Measurements from ENCODE around the gene RAF1.

Gene RAF1

DNA sequence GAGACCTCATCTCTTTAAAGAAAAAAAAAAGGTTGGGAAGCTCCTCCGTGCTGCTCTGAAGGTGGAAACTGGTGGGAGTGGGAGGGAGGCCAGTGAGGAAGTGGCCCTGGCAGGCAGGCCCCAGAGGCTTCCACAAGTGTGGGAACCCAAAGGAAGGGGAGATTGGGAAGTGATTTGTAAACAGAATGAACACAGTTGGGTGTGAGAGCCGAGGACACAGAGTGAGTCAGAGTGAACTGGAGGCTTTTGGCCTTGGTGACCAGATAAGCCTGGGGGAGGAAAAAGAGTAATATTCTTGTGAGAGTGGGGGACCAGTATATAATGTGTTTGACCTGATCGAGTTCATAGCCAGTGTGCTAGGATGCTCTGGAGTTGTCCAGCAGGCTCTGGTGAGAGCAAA is 84.0 kb downstream of the RAF1 start:
- TF ChIP-seq, protein P1, sequence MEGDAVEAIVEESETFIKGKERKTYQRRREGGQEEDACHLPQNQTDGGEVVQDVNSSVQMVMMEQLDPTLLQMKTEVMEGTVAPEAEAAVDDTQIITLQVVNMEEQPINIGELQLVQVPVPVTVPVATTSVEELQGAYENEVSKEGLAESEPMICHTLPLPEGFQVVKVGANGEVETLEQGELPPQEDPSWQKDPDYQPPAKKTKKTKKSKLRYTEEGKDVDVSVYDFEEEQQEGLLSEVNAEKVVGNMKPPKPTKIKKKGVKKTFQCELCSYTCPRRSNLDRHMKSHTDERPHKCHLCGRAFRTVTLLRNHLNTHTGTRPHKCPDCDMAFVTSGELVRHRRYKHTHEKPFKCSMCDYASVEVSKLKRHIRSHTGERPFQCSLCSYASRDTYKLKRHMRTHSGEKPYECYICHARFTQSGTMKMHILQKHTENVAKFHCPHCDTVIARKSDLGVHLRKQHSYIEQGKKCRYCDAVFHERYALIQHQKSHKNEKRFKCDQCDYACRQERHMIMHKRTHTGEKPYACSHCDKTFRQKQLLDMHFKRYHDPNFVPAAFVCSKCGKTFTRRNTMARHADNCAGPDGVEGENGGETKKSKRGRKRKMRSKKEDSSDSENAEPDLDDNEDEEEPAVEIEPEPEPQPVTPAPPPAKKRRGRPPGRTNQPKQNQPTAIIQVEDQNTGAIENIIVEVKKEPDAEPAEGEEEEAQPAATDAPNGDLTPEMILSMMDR (IDR thresholded peaks at IDR 0.05; ENCODE audit: low read depth, low read length), result no peak
- peak; percentile 11 for DNase-seq (ENCODE audit: extremely low read depth, low read depth)

DNA sequence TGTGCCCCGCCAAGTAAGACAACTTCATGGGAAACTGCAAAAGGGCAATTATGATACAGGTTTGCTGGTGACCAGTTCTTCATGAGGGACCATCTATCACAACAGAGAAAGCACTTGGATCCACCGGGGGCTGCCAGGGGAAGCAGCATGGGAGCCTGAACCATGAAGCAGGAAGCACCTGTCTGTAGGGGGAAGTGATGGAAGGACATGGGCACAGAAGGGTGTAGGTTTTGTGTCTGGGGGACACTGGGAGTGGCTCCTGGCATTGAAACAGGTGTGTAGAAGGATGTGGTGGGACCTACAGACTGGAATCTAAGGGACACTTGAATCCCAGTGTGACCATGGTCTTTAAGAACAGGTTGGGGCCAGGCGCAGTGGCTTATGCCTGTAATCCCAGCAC is 84.5 kb downstream of the RAF1 start:
- TF ChIP-seq, protein P1 (IDR thresholded peaks at IDR 0.05; ENCODE audit: low read depth, low read length), result no peak
- DNase-seq (ENCODE audit: extremely low read depth, low read depth), result no peak

DNA sequence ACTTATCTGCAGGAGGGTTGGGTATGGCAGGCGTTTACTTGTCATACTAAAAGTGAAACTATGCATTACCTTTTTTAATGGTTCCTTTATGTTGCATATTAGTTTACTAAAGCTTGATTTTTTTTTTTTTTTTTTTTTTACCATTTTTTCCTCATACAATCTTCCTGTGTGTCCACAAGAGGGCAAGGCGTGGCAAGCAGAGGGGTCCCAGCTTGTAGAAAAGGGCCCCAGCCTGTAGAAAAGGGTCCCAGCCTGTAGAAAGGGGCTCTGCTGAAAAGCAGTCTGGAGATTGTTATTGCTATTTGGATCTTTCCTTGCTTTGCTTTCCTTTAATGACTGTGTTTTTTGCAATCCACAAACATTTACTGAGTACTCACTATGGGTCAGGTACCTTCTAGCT is 85.2 kb downstream of the RAF1 start:
- no peak for DNase-seq (ENCODE audit: extremely low read depth, low read depth)
- TF ChIP-seq, protein P1 (IDR thresholded peaks at IDR 0.05; ENCODE audit: low read depth, low read length), result no peak; the same call in 1 of the 2 replicates

DNA sequence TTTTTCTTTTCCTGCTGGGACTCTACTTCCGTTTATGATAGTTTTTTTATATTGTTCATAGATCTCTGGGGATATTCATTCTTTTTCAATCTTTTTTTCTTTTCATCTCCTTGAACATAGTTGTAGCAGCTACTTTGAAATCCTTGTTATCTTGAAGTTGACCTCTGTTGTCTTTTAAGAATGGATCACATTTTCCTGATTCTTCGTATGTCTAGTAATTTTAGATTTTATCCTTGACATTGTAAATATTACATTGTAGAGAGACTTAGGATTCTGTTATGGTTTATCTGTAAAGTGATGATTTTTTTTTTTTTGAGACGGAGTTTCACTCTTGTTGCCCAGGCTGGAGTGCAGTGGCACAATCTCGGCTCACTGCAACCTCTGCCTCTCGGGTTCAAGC is 86.5 kb downstream of the RAF1 start:
- TF ChIP-seq, protein P1 (IDR thresholded peaks at IDR 0.05; ENCODE audit: low read depth, low read length), result no peak
- DNase-seq (ENCODE audit: extremely low read depth, low read depth), result no peak

DNA sequence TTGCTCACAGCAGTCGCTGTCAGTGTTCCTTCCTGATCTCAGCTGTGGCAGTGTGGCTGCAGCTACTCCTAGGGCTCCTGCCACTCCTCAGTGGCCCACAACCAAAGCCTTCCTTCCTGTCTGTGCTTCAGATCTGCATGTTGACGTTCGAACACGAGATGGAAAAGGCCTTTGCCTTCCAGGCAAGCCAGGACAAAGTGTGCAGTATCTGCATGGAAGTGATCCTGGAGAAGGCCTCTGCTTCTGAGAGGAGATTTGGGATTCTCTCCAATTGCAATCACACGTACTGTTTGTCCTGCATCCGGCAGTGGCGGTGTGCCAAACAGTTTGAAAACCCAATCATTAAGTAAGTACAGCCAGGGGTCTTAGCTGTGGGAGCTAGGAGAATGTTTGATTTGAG is 89.3 kb downstream of the RAF1 start:
- DNase-seq (ENCODE audit: extremely low read depth, low read depth), result no peak
- TF ChIP-seq, protein P1 (IDR thresholded peaks at IDR 0.05; ENCODE audit: low read depth, low read length), result no peak

DNA sequence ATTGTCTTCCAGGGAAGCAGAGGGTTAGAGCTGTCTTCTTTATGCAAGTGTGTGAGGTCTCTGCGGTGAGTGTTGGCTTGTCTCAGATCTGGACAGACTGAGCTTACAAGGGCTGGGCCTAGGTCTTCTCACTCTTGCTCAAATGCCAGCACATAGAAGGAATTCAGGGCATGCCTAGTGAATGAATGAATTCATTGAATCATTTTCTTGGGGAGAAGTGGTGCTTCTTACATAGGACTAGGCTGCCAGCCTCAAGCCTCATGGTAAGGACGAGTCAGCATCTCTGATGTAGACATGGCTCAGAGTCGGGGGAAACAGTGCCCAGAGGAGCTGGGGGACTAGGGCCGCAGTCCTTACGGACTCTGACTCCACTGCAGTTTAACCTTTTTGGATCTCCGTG is 89.8 kb downstream of the RAF1 start:
- no peak for DNase-seq (ENCODE audit: extremely low read depth, low read depth)
- TF ChIP-seq, protein P1 (IDR thresholded peaks at IDR 0.05; ENCODE audit: low read depth, low read length), result no peak

DNA sequence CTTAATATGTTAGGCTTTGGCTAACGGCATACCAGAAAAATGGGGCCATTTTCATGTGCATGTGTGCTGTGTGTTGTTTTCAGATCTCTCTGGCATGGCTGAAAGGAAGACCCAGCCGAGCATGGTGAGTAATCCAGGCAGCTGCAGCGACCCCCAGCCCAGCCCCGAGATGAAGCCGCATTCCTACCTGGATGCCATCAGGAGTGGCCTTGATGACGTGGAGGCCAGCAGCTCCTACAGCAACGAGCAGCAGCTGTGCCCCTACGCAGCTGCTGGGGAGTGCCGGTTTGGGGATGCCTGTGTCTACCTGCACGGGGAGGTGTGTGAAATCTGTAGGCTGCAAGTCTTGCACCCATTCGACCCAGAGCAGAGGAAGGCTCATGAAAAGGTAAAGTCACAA is 91.9 kb downstream of the RAF1 start:
- TF ChIP-seq, protein P1 (IDR thresholded peaks at IDR 0.05; ENCODE audit: low read depth, low read length), result no peak
- no peak for DNase-seq (ENCODE audit: extremely low read depth, low read depth)

All from AG09319 (cell line).